Renal pelvis (tissue), 4 donors: ENCODE results near the gene COQ5. TPM values are rescaled to one million over a fixed set of nuclear protein-coding genes. Genes with fewer than 3 reads are reported as not detected.
"Not testable (repeated sequence)": the region's sequence is repeated elsewhere in the genome, so short reads cannot be mapped to it uniquely, and the experiment has no call there.

Source experiments
- DNase-seq: peaks from one replicate; pipeline ENCODE4 v3.0.0-alpha.2; 2013
- polyA plus RNA-seq, 3 donors: library from polyadenylated mRNA; unstranded; fragments of 120-200 nt; gene quantifications; one replicate each; pipeline ENCODE4 v1.2.1, GENCODE V29; 2013; ENCODE audit not compliant: insufficient read length in 3 of 3

Gene COQ5
- polyA plus RNA-seq, 3 donors, result 56.3 to 65.6 (median 61.7) TPM

DNA sequence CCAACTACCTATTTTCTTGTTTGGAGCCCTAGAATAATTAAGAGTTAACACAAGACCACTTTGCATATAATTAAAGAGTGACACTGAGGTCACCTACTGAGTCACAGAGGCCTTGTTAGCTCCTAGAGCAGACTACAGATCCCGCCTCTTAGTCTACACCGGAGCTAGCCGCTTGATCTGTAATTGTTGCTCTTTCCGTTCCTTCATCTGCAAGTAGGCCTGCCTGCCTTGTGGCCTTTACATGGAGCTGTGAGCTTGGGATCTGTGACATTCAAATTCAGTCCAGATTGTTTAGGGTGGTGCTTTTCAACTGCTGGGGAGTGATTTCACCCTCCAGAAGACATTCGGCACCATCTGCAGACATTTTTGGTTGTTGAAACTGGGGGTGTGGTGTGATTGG lies 38.6 kb downstream of the COQ5 start:
- DNase-seq, result no peak

DNA sequence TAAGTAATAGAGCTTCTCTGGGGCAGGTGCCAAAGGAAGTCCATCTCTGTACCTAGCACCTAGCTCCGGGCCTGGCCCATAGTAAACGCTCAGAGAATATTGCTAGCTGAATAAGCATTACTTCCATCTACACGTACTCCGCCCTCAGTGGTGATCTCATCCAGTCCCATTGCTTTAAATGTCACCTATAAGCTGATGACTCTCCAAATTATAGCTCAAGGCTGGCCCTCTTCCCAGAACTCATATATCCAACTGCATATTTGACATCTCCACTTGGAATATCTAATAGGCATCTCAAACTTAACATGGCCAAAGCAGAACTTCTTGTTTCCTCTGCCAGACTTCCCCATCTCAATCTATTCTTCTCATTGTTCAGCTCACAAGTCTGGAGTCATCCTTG lies 39.9 kb downstream of the COQ5 start:
- DNase-seq, result no peak

DNA sequence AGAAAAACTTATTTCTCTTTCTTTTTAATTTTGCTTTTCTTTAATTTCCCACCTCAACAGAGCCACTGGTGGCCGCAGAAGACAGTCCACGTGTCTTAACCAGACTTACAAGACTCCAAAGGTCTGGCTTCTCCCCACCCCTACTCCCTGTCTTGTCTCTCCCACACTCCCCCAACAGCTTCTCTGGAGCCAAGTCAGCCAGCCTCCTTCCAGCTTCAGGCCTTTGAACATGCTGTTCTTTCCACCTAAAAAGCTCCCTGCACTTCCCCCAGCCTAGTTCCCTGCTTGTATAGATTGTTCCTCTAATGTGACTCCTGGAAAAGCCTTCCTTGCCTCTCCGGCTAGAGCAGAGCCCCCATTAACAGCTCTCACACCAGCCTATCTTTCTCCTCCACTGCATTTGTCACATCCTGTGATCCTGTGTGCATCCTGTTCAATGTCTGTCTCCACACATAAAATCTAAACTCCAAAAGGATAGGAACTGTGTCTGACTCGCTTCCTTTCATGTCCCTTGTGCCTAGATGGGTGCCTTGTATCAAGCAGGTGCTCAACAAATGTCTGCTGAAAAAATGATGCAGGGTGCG lies 40.8 kb downstream of the COQ5 start:
- DNase-seq, result no peak

DNA sequence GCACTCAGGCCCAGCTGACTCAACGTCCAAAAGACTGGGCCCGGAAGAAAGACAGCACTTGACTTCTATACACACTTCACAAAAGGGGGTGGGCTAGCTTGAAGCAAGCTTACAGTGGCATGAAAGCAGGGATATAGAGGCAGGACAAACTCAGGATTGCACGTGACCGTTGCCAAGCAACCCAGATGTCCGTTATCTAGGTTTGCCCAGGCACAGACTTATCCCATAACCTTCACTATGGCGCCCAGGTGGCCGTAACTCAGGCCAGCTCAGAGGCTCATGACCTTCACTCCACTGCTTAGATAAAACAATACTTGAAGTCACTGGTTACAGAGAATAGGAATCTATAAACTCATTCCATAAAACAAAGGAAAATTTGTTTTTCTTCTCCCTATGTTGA lies 41.4 kb downstream of the COQ5 start:
- not testable (repeated sequence) for DNase-seq

DNA sequence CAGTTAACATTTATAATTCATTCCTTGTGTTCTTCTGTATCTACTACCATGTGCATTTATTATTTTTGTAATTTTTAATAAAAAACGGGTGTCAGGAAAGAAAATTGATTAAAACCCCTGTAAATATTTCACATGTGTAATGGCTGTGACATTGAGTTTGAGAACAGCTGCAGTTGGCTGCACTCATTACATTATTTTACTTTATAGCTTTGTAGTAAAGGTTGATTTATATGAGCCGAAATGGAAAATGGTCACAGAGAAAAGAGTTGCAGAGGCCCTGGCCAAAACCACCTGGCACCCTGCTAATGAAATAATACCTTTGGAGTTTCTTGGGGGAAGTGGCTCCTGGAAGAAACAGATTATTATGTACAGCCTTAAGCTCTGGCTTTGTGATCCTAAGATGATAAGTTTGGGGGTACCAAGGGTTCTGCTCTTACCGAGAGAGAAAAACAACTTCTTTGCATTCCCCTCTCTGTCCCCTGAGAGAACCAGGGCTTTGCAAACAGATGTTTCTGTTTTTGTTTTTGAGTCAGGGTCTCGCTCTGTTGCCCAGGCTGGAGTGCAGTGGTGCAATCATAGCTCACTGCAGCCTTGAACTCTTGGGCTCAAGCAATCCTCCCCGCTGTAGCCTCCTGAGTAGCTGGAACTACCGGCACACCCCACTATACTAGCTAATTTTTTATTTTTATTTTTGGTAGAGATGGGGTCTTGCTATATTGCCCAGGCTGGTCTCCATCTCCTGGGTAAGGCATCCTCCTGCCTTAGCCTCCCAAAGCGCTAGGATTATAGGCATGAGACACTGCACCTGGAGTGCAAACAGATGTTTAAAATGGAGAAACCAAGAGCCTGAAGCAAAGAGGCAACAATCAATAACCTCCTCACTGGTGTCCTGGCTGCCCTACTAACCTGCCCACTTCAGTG lies 42.7 kb downstream of the COQ5 start:
- no peak for DNase-seq

DNA sequence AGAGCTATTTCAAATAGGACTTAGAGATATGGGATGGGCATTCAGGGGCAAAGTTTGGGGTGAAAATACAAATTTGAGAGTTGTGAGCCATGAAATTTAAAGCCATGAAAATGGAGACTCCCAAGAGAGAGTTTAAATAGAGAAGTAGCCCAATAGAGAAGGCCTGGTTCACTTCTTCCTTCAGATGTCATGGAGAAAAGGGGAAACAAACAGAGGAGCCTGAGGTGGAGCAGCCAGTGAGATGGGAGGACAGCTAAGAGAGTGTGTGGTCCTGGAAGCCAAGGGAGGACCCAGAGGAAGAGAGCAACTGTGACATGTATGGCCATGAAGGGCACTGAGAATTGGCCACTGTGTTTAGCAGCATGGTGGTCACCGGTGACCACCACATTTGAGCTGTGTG lies 45.3 kb downstream of the COQ5 start:
- no peak for DNase-seq

DNA sequence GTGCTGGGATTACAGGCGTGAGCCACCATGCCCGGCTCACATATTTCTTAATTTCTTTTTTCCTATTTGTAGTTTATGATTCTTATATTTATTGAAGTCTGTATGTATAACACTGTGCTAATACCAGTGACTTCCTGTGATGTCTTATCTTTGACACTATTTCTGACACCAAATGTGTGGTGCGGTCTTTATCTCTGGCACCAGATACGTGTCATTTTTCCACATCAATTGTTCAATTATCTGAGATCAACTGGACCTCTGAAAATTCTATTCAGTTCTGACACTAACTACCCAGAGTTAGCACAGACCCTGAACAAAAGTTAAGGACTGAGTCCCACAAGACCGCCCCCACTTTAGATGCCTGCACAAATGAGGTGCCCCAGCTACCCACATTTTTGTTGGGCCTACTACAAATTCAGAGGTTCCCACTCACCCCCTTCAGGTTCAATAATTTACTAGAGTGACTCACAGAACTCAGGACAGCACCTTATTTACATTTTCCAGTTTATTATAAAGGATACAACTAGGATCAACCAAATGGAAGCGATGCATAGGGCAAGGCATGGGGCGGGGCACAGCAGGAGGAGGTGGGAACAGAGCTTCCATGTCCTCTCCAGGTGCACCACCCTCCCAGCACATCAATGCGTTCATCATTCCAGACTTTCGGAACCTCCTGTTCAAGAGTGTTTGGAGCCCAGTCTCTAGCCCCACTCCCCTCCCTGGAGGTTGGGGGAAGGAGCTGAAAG lies 47.8 kb downstream of the COQ5 start:
- DNase-seq, result no peak

DNA sequence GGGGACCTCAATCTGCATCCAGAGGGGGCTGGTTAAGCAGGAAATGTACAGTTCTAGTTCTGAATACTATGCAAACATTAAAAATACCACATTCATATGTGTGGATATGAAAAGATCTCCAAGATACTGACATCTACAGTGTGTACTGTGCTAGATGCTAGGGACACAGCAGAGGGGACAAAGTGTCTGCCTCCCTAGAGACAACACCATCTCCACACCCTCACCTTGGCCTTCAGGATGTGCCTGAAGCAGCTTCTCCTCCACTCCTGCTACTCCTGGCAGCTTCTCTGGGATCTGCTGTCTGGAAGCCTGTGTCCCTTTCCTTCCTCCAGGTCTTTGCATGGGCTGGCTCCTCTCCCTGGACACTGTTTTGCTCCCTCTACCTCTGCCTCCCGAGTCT lies 48.7 kb downstream of the COQ5 start:
- DNase-seq, result no peak

DNA sequence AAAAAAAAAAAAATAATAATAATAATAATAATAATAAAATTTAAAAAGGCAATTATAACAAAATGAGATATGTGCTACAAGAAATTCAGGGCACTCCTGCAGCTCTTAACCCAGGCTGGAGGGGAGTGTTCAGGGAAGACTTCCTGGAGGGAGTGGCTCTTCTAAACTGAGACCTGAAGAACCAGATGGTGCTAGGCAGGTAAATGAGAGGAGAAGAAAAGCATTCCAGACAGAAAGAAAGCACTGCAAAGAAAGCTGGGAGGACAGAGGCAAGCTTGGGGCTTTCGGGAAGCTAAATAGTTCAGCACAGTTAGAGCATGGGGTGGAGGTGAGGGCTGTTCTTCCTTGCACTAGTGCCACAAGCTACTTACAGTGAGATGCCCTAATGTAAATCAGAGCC lies 49.5 kb downstream of the COQ5 start:
- DNase-seq, result no peak

DNA sequence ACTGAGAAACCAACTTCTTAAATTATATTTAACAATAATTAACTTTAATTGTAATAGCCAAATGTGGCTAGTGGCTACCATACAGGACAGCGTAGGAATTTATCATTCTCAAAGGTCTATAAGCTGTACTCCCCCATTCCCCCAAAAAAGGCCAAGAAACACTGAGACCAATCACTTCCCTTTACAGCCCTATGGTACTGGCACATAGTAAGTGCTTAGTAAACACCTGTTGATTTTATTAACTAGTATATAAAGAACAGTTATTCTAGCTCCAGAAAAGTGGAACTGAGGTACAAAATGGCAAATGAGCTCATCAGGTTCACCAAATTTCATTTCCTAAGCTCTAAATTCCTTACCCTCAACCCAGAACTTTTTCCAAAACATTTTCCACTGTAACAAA lies 53.3 kb downstream of the COQ5 start:
- DNase-seq, result no peak

DNA sequence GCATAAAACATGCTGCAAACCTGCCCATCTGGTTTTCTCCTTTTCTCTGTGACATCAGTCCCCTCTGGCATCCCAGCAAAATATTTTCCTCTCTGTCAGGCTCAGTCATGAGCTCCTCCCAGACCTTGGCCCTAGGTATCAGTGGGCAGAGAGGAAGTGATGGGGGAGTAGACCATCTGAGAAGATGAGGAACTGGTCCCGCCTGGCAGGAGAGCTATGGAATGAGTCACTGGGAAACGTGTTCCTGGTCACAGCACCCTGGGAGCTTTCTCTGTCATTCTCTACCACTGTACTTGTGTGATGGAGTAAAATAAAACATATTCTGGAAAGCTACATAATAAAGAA lies 54.4 kb downstream of the COQ5 start:
- DNase-seq, result peak; percentile 51

DNA sequence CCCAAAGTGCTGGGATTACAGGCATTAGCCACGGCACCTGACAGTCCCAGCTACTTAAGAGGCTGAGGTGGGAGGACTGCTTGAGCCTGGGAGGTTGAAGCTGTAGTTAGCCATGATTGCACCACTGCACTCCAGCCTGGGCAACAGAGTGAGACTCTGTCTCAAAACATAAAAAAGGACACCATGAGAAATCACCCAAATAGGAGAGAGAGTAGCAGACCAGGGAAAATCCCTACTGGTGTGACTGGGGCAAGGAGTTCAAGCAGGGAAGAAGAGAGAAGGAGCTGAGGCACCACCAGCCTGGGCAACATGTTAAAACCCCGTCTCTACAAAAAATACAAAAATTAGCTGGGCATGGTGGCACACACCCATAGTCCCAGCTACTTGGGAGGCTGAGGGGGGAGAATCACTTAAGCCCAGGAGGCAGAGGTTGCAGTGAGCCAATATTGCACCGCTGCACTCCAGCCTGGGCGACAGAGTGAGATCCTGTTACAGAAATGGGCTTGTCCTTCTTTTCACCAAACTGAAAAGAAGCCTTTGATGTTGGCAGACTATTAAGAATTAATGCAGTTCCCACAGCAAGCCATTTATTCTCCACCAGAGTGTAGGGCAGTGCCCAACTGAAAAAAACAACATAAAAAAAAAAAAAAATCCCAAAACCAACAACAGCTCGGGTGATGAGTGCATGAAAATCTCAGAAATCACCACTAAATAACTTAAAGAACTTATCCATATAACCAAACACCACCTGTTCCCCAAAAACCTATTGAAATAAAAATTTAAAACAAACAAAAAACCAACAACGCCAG lies 54.9 kb downstream of the COQ5 start:
- DNase-seq, result no peak

DNA sequence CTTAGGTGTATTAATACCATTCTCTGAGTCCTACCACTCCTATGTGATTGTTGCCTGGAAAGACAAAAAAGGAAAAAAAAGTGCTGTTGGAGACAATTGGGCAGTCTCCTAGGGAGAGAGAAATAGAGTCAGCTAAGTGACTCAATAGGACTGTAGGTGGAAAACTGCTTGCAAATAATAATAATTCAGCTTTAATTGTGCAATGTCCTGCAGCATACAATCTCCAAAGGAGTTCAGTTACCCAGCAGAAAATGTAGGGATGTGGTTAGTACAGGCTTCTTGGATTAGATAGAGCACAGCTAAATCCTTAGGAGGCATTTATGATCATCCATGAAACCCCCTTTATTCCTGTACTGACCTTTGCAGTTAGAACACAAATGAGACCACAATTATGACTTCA lies 56.4 kb downstream of the COQ5 start:
- DNase-seq, result no peak

DNA sequence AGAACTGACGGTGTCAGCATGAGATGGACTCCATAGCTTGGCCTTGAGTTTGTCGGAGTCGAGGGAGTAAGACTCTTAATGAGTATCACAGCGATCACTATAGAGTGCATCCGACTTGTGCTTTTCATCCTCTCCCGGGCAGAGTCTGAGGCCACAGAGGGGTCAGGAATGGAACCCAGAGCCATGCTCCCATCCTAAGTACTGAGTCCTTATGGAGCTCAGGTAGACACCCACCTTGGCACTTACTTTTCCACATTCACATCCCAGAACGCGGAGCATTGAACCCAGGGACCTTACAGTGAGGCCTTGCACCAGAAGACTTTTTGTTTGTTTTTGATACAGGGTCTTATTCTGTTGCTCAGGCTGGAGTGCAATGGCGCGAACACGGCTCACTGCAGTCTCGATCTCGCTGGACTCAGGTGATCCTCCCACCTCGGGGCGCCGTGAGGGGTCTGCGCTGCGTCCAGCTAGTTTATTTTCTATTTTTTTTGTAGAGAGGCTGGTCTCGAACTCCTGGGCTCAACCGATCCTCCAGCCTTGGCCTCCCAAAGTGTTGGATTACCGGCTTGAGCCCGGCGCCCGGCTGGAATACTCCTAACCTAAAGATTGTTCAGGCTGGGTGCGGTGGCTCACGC lies 58.7 kb downstream of the COQ5 start:
- DNase-seq, result peak; percentile 26

DNA sequence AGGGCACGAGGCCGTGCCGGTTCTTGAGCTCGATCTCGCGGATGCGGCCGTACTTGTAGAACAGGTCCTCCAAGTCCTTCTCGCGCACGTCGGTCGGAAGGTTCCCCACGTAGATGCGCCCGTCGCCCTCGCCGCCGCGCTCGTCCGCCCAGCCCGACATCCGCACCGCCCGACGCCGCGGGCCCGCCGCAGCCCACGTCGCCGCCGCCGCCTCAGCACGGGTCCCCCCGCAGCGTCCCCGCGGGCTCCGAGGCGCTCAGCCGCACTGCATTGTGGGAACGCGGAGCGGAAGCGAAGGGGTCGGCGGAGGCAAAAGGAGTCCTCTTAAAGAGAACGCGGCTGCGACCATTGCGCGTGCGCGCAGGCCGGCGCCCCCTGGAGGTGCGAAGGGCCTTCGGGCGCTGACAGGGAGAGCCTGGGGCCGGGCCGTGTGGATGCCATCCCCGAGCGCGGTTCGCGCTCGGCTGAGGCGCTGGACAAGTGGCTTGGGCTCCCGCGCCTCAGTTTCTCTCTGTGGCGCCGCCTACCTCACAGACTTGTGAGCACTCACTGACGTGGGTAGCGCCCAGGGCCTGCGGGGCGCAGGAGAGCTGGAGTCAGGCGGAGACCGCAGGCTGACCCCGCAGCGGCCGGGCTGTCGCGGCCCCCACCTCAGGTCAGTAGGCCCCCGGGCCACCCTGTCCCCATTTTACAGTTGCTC lies 59.4 kb downstream of the COQ5 start, which contains the start of gene SRSF9:
TSS of gene SRSF9 (minus strand) at position 299 of the 700 bp plus-strand sequence. CDS start at position 160, 139 bp downstream.
- peak; percentile 97 for DNase-seq

DNA sequence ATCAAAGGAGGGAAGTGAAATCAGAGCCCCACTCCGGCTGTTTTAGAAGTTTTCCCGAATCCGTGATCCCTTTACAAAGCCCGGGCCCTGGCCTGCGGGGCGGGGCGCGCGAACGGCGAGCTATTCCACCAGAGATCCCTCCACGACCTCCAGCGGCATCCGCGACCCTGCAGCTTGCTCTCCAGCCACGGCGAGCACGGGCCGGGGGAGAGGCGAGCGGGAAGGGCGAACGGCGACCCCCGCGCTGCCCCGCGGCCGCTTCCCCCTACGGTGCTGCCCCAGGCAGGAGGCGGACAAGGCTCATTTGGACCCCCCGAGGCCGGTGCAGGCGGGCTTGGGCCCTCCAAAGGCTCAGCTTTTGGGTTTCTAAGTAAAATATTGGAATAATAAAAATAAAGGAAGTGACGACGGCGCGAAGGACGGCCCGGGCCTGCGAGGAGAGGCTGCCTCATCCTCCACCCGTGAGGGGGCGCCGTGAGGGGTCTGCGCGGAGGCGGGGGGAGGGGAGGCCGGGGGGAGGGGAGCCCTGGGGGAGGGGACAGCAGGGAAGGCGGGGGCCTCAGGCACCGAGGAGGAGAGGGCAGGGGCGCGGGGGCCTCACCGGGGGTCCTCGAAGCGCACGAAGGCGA lies 60.0 kb downstream of the COQ5 start:
- peak; percentile 42 for DNase-seq

DNA sequence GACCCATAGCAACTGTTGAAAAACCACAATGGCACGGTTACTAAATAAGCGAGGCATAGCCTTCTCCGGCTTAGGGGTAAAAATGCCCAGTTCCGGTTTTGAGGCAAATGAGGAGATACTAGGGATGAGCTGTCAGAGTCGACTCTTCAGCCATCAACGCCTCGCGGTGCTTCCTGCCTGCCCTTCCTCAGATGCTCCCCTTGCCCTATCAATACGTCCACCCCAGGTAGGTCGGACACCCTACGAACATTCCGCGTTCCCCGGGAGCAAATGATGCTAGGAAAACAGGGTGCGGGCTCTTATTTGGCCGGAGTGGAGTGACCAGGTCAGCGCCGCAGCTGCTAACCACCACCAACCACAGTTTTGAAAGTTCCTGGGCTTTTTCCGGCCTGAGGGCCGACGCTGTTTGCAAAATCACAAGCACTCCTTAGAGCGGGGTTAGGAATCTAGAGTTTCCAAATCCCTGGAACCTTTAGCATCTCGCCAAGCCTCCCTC lies 60.6 kb downstream of the COQ5 start:
- DNase-seq, result peak; percentile 47

DNA sequence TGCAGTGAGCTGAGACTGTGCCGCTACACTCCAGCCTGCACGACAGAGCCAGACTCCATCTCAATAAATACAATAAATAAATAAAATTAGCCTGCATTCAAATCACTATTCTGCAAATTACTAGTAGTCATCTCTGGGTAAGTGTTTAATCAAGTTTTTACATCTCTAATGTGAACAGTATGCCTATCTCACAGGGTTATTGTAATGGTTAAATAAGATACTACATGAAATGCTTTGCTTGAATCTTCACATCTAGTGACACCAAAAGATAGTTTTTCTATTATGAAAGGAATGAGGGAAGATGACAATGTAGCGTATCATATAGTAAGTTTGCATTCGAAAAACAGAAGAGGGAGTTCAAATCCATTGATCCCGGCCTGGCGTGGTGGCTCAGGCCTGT lies 61.5 kb downstream of the COQ5 start:
- DNase-seq, result no peak

DNA sequence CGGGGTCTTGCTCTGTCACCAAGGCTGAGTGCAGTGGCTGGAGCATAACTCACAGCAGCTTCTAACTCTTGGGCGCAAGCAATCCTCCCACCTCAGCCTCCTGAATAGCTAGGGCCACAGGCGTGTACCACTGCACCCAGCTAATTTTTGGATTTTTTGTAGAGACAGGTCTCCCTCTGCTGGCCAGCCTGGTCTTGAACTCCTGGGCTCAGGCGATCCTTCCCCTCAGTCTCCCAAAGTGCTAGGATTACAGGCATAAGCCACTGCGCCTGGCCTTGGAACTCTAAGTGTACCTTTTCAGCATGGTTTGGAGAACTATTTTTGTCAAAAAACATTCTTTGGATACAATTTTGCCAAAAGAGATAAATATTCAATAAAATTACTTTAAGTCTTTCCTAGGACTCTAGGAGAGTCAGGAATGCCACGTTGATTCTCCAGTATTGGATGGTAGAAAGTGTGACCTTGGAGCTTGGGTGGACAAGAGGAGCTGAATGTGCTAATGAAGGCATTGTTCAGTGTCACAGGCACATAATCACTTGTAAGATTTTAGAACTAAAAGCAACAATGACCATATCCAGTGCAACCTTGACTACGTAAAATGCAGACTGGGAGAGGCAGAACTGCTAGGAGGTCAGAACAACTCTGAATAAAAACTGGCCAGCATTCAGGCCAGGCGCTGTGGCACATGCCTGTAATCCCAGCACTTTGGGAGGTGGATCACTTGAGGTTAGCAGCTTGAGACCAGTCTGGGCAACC lies 62.2 kb downstream of the COQ5 start:
- DNase-seq, result no peak
